ENCODE data around the gene RERG.

RERG gene

GRCh38 chr12:15192720-15193119 is 28.5 kb downstream of the RERG start:
- DNase-seq (ENCODE audit: low read depth in 1 of 2, low spot score in 1 of 2): no peak

GRCh38 chr12:15188127-15188526 is 33.1 kb downstream of the RERG start:
- DNase-seq (ENCODE audit: low read depth in 1 of 2, low spot score in 1 of 2): no peak

- DNase-seq (ENCODE audit: low read depth in 1 of 2, low spot score in 1 of 2): no peak
Measured at GRCh38 chr12:15186597-15186996, 34.6 kb downstream of the RERG start.

GRCh38 chr12:15184484-15184883 is 36.7 kb downstream of the RERG start:
- no peak for DNase-seq (ENCODE audit: low read depth in 1 of 2, low spot score in 1 of 2)

- no peak for DNase-seq (ENCODE audit: low read depth in 1 of 2, low spot score in 1 of 2)
Measured at GRCh38 chr12:15183821-15184220, 37.4 kb downstream of the RERG start.

GRCh38 chr12:15181017-15181683 is 40.1 kb downstream of the RERG start:
- no peak for DNase-seq (ENCODE audit: low read depth in 1 of 2, low spot score in 1 of 2)

GRCh38 chr12:15180325-15180724 is 40.9 kb downstream of the RERG start:
- DNase-seq (ENCODE audit: low read depth in 1 of 2, low spot score in 1 of 2): no peak

- DNase-seq (ENCODE audit: low read depth in 1 of 2, low spot score in 1 of 2): no peak
Measured at GRCh38 chr12:15179672-15180071, 41.5 kb downstream of the RERG start.

- DNase-seq (ENCODE audit: low read depth in 1 of 2, low spot score in 1 of 2): no peak
Measured at GRCh38 chr12:15173142-15173541, 48.1 kb downstream of the RERG start.

- DNase-seq (ENCODE audit: low read depth in 1 of 2, low spot score in 1 of 2): no peak
Measured at GRCh38 chr12:15172060-15172822, 49.0 kb downstream of the RERG start.

GRCh38 chr12:15171012-15171655 is 50.1 kb downstream of the RERG start:
- no peak for DNase-seq (ENCODE audit: low read depth in 1 of 2, low spot score in 1 of 2)

- no peak for DNase-seq (ENCODE audit: low read depth in 1 of 2, low spot score in 1 of 2)
Measured at GRCh38 chr12:15168026-15168678, 53.1 kb downstream of the RERG start.

GRCh38 chr12:15165012-15165659 is 56.1 kb downstream of the RERG start:
- DNase-seq (ENCODE audit: low read depth in 1 of 2, low spot score in 1 of 2): no peak

- no peak for DNase-seq (ENCODE audit: low read depth in 1 of 2, low spot score in 1 of 2)
Measured at GRCh38 chr12:15163030-15163976, 57.9 kb downstream of the RERG start.

GRCh38 chr12:15158083-15158482 is 63.1 kb downstream of the RERG start:
- DNase-seq (ENCODE audit: low read depth in 1 of 2, low spot score in 1 of 2): no peak

- no peak for DNase-seq (ENCODE audit: low read depth in 1 of 2, low spot score in 1 of 2)
Measured at GRCh38 chr12:15157269-15157671, 63.9 kb downstream of the RERG start.

- no peak for DNase-seq (ENCODE audit: low read depth in 1 of 2, low spot score in 1 of 2)
Measured at GRCh38 chr12:15155271-15155670, 65.9 kb downstream of the RERG start.

- DNase-seq (ENCODE audit: low read depth in 1 of 2, low spot score in 1 of 2): no peak
Measured at GRCh38 chr12:15154103-15154502, 67.1 kb downstream of the RERG start.

- no peak for DNase-seq (ENCODE audit: low read depth in 1 of 2, low spot score in 1 of 2)
Measured at GRCh38 chr12:15152868-15153267, 68.3 kb downstream of the RERG start.

GRCh38 chr12:15152456-15152855 is 68.8 kb downstream of the RERG start:
- DNase-seq (ENCODE audit: low read depth in 1 of 2, low spot score in 1 of 2): no peak
